Common myeloid progenitor, CD34-positive (primary cell): Measurements from ENCODE around the gene HIPK4.

Experiments
- CTCF ChIA-PET: fragments of 350-600 bp; sonication (Branson Sonifier 250); formaldehyde crosslinking; loops from one replicate; lab custom pipeline; 2021; ENCODE audit warnings: antibody characterized with exemption; lab: Charles Lee
- POLR2A ChIA-PET: fragments of 350-600 bp; sonication (Branson Sonifier 250); formaldehyde crosslinking; loops from one replicate; lab custom pipeline; 2021; ENCODE audit warnings: antibody characterized with exemption; lab: Charles Lee
- DNase-seq, 3 donors: peaks; one replicate each; pipeline versions ENCODE4 v3.0.0 to v3.0.0-alpha.2; 2013
- H3K27ac ChIP-seq, 2 experiments: 1 replicate in 1 of 2; 2 replicates in 1 of 2; pipeline ENCODE4 v1.7.0; 2013; ENCODE audit warnings: inconsistent platforms in 2 of 2, low read length in 2 of 2, mild to moderate bottlenecking in 2 of 2, low read depth in 1 of 2, moderate library complexity in 1 of 2; ENCODE audit not compliant: severe bottlenecking in 2 of 2, insufficient read depth in 1 of 2, poor library complexity in 1 of 2
- H3K27me3 ChIP-seq, 5 experiments: replicated peaks in 2 of 5; 1 replicate in 3 of 5; 2 replicates in 2 of 5; pipeline versions ENCODE4 v1.6.1 to v1.7.0; 2013; ENCODE audit warnings: low read length in 4 of 5, mild to moderate bottlenecking in 2 of 5, moderate library complexity in 2 of 5, inconsistent platforms in 1 of 5; ENCODE audit not compliant: insufficient read depth in 5 of 5, control insufficient read depth in 4 of 5
- H3K36me3 ChIP-seq, 4 experiments: 1 replicate in 2 of 4; 2 replicates in 2 of 4; pipeline versions ENCODE4 v1.6.1 to v1.7.0; 2013; ENCODE audit warnings: low read length in 3 of 4, control low read depth in 1 of 4, mild to moderate bottlenecking in 1 of 4; ENCODE audit not compliant: control insufficient read depth in 4 of 4, insufficient read depth in 4 of 4
- H3K4me1 ChIP-seq, 4 experiments: 1 replicate in 3 of 4; 2 replicates in 1 of 4; pipeline versions ENCODE4 v1.6.1 to v1.7.1; 2013; ENCODE audit warnings: low read length in 3 of 4, mild to moderate bottlenecking in 3 of 4, control low read depth in 1 of 4, inconsistent platforms in 1 of 4, moderate library complexity in 1 of 4; ENCODE audit not compliant: control insufficient read depth in 4 of 4, insufficient read depth in 4 of 4; ENCODE audit errors: control extremely low read depth in 1 of 4
- H3K4me3 ChIP-seq, 7 experiments: 1 replicate in 4 of 7; 2 replicates in 3 of 7; pipeline versions ENCODE4 v1.5.1 to v1.7.0; 2013; ENCODE audit warnings: mild to moderate bottlenecking in 7 of 7, low read length in 6 of 7, moderate library complexity in 6 of 7, inconsistent platforms in 2 of 7, low read depth in 2 of 7, control low read depth in 1 of 7; ENCODE audit not compliant: insufficient read depth in 4 of 7, control insufficient read depth in 1 of 7; ENCODE audit errors: extremely low read depth in 1 of 7
- H3K9me3 ChIP-seq, 5 experiments: 1 replicate in 4 of 5; 2 replicates in 1 of 5; pipeline versions ENCODE4 v1.6.1 to v1.7.1; 2013; ENCODE audit warnings: low read length in 4 of 5, mild to moderate bottlenecking in 2 of 5, inconsistent platforms in 1 of 5, low read depth in 1 of 5, moderate library complexity in 1 of 5; ENCODE audit not compliant: control insufficient read depth in 4 of 5, insufficient read depth in 2 of 5; ENCODE audit errors: control extremely low read depth in 1 of 5
- WGBS: methylation state at CpG from one replicate; pipeline ENCODE4 v1.1.5; 2013; ENCODE audit not compliant: insufficient coverage; 5-methylcytosine and 5-hydroxymethylcytosine counted together

Gene HIPK4

DNA sequence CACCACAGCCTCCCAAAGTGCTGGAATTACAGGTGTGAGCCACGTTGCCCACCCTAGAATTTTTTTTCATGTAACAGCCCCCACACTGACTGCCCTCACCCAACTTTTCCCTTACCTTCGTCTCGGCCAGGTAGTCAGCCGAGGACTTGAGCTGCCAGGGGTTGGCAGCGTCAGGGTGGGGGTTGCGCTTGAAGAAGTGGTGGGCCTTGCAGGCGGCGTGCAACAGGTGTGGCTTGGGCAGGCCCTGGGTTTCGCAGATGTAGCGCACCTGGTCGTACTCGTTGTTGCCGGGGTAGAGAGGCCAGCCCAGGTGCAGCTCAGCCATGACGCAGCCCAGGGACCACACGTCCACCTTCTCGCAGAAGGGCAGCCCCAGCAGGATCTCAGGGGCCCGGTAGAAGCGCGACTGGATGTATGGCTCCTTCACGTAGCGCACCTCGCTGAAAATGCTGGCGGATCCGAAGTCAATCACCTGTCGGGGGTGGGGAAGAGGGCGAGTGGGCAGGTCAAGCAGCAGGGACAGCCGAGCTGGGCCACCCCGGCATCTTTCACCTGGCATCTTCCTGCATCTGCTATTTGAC lies 6.2 kb downstream of the HIPK4 start:
- no peaks in the 10 kb centered on the region for H3K9me3 ChIP-seq
- no peak overlapping the region for H3K27ac ChIP-seq
- POLR2A ChIA-PET: no interaction called here
- H3K4me3 ChIP-seq: no peak overlapping the region
- WGBS: 96% methylated on average over 26 of the region's 28 CpGs
- DNase-seq: no peak
- H3K36me3 ChIP-seq: peaks cover 0 to 5% (median 4%) of the 10 kb centered on the region in 4 experiments
- CTCF ChIA-PET: interaction anchor here (0.8 kb wide), 1 partner anchor 78 kb away, joined by 4 read pairs; no protein-coding TSS in a partner anchor
- H3K4me1 ChIP-seq: no peaks in the 10 kb centered on the region
- no peaks in the 10 kb centered on the region for H3K27me3 ChIP-seq

DNA sequence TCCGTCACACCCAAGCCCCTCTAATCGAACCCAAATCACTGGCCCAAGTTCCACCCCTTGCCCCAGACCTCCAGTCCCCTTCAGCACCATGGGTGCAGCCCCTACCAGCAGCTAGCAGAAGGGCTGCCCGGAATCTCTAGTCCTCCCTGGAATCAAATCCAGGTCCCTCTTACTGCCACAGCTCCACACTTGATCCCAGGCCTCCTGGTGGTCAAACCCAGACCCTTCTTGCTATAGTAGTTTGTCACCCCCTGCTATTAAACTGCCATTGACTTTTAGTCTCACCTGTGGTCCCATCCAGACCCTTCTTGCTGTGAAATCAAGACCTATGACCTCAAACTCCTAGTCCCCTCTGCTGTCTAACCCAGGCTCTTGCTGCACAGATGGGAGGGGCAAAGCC lies 8.7 kb downstream of the HIPK4 start:
- Histone ChIP-seq H3K36me3 (peaks cover 0 to 21% (median 14%) of the 10 kb centered on the region in 4 experiments), H3K27me3 (no peaks in the 10 kb centered on the region), H3K4me1 (no peaks in the 10 kb centered on the region), H3K27ac (no peak overlapping the region), H3K9me3 (no peaks in the 10 kb centered on the region), H3K4me3 (no peak overlapping the region)
- WGBS: 94% methylated on average over 3 of the region's 3 CpGs
- DNase-seq: peak in 1 of 3 donors; percentile 27
- POLR2A ChIA-PET: no interaction called here
- CTCF ChIA-PET: interaction anchor here (0.6 to 1.5 kb wide), 5 partner anchors 10 to 379 kb away, joined by 3 to 5 read pairs (median 3); no protein-coding TSS in a partner anchor

DNA sequence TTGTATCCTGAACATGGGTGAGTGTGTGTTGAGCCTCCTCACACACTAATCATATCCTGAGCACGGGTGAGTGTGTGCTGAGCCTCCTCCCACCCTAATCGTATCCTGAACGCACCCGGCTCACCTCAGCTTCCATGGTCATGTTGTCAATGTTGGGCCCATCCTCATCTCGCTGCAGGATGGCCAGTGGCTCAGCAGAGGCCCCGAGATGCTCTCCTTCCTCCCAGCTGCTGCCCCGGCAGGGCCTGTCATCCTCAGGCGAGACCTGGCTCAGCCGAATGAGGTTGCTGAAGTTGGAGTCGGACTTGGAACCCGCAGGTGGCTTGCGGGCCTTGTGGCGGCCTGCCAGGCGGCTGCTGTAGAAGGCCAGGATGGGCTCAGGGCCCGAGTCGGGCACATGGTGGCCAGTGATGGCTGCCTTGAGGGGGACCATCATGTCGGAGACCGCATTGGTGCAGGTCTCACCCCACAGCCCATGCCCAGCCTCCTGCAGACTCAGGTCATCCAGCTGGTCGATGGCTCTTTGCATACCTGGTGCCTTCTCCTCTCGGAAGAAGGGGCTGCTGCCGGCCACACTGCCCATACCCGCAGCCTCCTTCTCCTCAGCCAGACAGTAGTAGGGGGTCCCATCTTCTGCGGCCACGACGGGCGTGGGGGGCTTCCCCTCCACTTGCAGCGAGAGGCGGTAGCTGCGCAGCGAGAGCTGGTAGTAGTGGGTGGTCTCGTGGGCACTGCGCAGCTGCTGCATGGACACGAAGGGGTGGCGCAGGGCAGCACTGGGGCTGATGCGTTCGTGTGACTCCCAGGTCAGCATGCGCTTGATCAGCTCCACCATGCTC lies 9.6 kb downstream of the HIPK4 start:
- ChIA-PET POLR2A (no interaction called here), CTCF (interaction anchor here (0.6 to 1.5 kb wide), 6 partner anchors 9 to 380 kb away, joined by 3 to 5 read pairs (median 3); no protein-coding TSS in a partner anchor)
- Histone ChIP-seq H3K36me3 (peaks cover 0 to 22% (median 14%) of the 10 kb centered on the region in 4 experiments), H3K27ac (no peak overlapping the region), H3K4me3 (no peak overlapping the region), H3K4me1 (no peaks in the 10 kb centered on the region), H3K9me3 (no peaks in the 10 kb centered on the region), H3K27me3 (no peaks in the 10 kb centered on the region)
- WGBS: 95% methylated on average over 33 of the region's 37 CpGs
- DNase-seq: no peak

DNA sequence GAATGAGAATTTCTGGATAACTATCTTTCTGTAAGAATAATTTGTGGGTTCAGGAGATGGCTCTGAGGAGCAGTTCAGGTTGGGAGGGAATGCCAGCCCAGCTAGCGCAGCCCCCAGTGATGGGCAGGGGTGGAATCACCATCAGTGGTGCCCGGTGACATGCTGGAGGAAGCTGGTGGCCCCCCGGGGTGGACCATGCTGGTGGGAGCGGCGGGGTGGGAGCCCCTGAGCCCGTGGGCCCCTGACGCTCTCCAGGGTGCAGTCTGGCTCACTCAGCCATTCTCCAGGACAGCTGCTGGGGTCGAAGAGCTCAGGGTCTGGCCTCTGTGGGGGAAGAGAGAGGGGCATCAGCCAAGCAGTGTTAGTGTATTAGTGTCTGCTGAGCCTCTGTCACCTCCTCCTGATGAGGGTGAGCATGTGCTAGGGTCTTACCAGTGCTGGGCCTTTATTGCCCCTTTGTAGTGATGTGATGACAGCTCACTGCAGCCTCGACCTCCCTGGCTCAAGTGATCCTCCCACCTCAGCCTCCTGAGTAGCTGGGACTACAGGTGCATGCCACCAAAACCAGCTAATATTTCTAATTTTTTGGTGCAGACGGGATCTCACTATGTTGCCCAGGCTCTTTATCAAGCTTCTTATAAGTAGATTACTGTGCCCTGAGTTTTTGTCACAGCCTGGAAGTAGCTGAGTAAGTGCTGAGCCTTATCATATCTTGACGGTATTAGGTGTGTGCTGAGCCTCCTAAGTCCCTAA lies 10.4 kb downstream of the HIPK4 start:
- Histone ChIP-seq H3K36me3 (peaks cover 0 to 23% (median 14%) of the 10 kb centered on the region in 4 experiments), H3K4me3 (no peak overlapping the region), H3K27ac (no peak overlapping the region), H3K27me3 (no peaks in the 10 kb centered on the region), H3K4me1 (peaks cover 0 to 4% (median 2%) of the 10 kb centered on the region in 4 experiments), H3K9me3 (no peaks in the 10 kb centered on the region)
- WGBS: 89% methylated on average over 7 of the region's 11 CpGs
- ChIA-PET CTCF (interaction anchor here (0.9 kb wide), 1 partner anchor 10 kb away, joined by 3 read pairs; no protein-coding TSS in a partner anchor), POLR2A (no interaction called here)
- no peak for DNase-seq

DNA sequence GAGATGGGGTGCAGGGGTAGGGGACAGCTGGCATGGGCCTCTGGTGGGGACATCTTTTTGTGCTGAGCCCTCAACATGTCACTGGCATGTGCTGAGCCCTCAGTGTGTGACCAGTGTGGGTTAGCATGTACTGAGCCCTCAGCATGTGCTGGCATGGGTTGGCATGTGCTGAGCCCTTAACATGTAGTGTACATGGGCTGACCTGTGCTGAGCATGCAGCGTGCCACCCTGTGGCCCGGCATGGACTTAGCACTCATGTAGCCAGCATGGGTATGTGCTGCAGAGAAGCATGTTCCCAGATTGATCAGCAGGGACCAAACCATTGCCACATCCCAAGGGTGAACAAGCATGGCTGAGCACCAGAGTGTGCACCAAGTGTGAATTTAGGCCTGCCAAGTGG lies 11.5 kb downstream of the HIPK4 start:
- POLR2A ChIA-PET: no interaction called here
- Histone ChIP-seq H3K36me3 (peaks cover 2 to 30% (median 20%) of the 10 kb centered on the region in 4 experiments), H3K4me1 (peaks cover 0 to 8% (median 4%) of the 10 kb centered on the region in 4 experiments), H3K27me3 (no peaks in the 10 kb centered on the region), H3K9me3 (no peaks in the 10 kb centered on the region), H3K4me3 (no peak overlapping the region), H3K27ac (no peak overlapping the region)
- CTCF ChIA-PET: no interaction called here
- WGBS: 91% methylated on average over 2 of the region's 2 CpGs
- peak in 1 of 3 donors; percentile 15 for DNase-seq

DNA sequence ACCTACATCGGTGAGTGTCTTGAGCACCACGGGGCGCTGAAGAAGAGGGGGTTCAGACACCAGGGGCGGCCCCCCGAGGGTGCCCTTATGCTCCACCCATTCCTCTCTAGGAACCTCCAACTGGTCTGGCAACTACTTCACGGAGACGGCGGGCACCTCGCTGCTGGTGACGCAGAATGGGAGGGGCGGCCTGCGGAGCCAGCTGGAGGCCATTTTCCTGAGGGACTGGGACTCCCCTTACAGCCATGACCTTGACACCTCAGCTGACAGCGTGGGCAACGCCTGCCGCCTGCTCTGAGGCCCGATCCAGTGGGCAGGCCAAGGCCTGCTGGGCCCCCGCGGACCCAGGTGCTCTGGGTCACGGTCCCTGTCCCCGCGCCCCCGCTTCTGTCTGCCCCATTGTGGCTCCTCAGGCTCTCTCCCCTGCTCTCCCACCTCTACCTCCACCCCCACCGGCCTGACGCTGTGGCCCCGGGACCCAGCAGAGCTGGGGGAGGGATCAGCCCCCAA lies 12.1 kb downstream of the HIPK4 start:
- peaks cover 2 to 31% (median 21%) of the 10 kb centered on the region in 4 experiments for H3K36me3 ChIP-seq
- no peak overlapping the region for H3K4me3 ChIP-seq
- WGBS: 97% methylated on average over 19 of the region's 25 CpGs
- H3K9me3 ChIP-seq: no peaks in the 10 kb centered on the region
- no peak overlapping the region for H3K27ac ChIP-seq
- no peak for DNase-seq
- POLR2A ChIA-PET: no interaction called here
- H3K4me1 ChIP-seq: peaks cover 0 to 12% (median 4%) of the 10 kb centered on the region in 4 experiments
- no peaks in the 10 kb centered on the region for H3K27me3 ChIP-seq
- CTCF ChIA-PET: no interaction called here
